GM21737 (cell line): ENCODE results near the gene NRP2.

Experiments
- ATAC-seq: cut with Tn5 transposase; IDR thresholded peaks from one replicate; pipeline ENCODE4 v1.9.1; 2021; ENCODE audit warnings: mild to moderate bottlenecking, moderate library complexity; ENCODE audit not compliant: unreplicated experiment

Gene NRP2

GRCh38 chr2:205682239-205682970 lies at the start of gene NRP2:
Gene NRP2, plus strand, starts transcription at chr2:205682501. Its CDS starts 790 bp downstream, at chr2:205683291.
- peak; percentile 63 for ATAC-seq

GRCh38 chr2:205633994-205634393 lies 48.3 kb upstream of the NRP2 start:
- no peak for ATAC-seq

GRCh38 chr2:205636549-205637319 lies 45.6 kb upstream of the NRP2 start:
- ATAC-seq = no peak

GRCh38 chr2:205637320-205637602 lies 45.0 kb upstream of the NRP2 start:
- no peak for ATAC-seq

GRCh38 chr2:205637779-205638503 lies 44.4 kb upstream of the NRP2 start:
- no peak for ATAC-seq

GRCh38 chr2:205640716-205641115 lies 41.6 kb upstream of the NRP2 start:
- no peak for ATAC-seq

- no peak for ATAC-seq
Observed at GRCh38 chr2:205642599-205643356, 39.5 kb upstream of the NRP2 start.

- no peak for ATAC-seq
Observed at GRCh38 chr2:205643391-205643885, 38.9 kb upstream of the NRP2 start.

GRCh38 chr2:205644018-205644417 lies 38.3 kb upstream of the NRP2 start:
- no peak for ATAC-seq

- peak; percentile 99 for ATAC-seq
Observed at GRCh38 chr2:205646680-205647079, 35.6 kb upstream of the NRP2 start.

- ATAC-seq = no peak
Observed at GRCh38 chr2:205650450-205650849, 31.9 kb upstream of the NRP2 start.

GRCh38 chr2:205650931-205651330 lies 31.4 kb upstream of the NRP2 start:
- no peak for ATAC-seq

GRCh38 chr2:205651719-205652118 lies 30.6 kb upstream of the NRP2 start:
- ATAC-seq = no peak

- no peak for ATAC-seq
Observed at GRCh38 chr2:205654878-205655605, 27.3 kb upstream of the NRP2 start.

- ATAC-seq = no peak
Observed at GRCh38 chr2:205655779-205656456, 26.4 kb upstream of the NRP2 start.

GRCh38 chr2:205656461-205656860 lies 25.8 kb upstream of the NRP2 start:
- no peak for ATAC-seq

GRCh38 chr2:205656941-205657340 lies 25.4 kb upstream of the NRP2 start:
- ATAC-seq = no peak

- no peak for ATAC-seq
Observed at GRCh38 chr2:205657579-205657978, 24.7 kb upstream of the NRP2 start.

GRCh38 chr2:205658068-205658467 lies 24.2 kb upstream of the NRP2 start:
- ATAC-seq = no peak

GRCh38 chr2:205658572-205658971 lies 23.7 kb upstream of the NRP2 start:
- ATAC-seq = no peak
